ENCODE data around the gene BPGM. TPM values are rescaled to one million over a fixed set of nuclear protein-coding genes. Genes with fewer than 3 reads are reported as not detected.
A peak's percentile ranks its signal among the peaks of the same experiment; 100 is the strongest.

BPGM gene
- total and polyA plus RNA-seq, 3 experiments from 2014 or later: 25.4 to 27.1 (median 26.8) TPM

DNA sequence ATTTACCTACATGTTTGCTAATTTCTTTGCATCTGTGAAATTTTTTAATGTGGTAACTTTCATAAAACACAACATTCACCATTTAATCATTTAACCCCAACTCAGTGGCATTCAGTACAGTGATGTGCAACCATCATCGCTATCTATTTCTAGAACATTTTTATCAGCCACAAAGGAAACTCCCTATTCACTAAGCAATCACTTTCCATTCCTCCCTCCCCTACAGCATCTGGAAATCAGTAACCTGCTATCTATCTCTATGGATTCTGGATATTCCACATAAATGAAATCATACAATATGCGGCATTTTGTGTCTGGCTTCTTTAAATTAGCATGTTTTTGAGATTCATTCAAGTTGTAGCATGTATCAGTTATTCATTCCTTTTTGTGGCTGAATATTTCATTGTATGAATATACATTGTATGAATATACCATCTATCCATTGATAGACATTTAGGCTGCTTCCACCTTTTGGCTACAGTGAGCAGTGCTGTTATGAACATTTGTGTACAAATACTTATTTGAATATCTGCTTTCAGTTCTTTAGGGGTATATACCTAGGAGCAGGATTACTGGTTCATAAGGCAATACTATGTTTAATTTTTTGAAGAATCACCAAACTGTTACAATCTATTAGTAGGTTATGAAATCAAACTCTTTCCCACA is 19.4 kb upstream of the BPGM start:
- H3K27me3 Mint-ChIP-seq: peaks cover 16 to 69% of the 10 kb centered on the region in 2 donors
- no peak overlapping the region for H3K27ac ChIP-seq (ENCODE audit: low read depth, low read length)

DNA sequence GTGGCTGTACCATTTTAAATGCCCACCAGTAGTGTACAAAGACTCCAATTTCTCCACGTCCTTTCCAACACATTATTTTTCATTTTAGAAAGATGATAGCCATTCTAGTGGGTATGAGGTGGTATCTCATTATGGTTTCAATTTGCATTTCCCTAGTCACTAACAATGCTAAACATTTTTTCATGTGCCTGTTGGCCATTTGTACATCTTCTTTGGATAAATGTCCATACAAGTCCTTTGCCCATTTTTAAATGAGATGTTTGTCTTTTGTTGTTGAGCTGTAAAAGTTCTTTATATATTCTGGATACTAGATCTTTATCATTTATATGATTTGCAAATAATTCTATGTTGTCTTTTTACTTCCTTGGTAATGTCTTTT is 18.9 kb upstream of the BPGM start:
- Mint-ChIP-seq H3K4me1 (no peaks in the 10 kb centered on the region), H3K9me3 (no peaks in the 10 kb centered on the region), H3K27me3 (peaks cover 15 to 65% of the 10 kb centered on the region in 2 donors), H3K4me3 (no peak overlapping the region), H3K27ac (no peak overlapping the region), H3K36me3 (no peaks in the 10 kb centered on the region)
- no peak for DNase-seq
- Histone ChIP-seq H3K4me3 (ENCODE audit: low read length) (no peak overlapping the region), H3K4me1 (ENCODE audit: insufficient read depth, low read length) (no peaks in the 10 kb centered on the region), H3K27ac (ENCODE audit: low read depth, low read length) (no peak overlapping the region), H3K27me3 (ENCODE audit: insufficient read depth, low read length, poor library complexity, severe bottlenecking) (peaks cover 1% of the 10 kb centered on the region), H3K36me3 (ENCODE audit: insufficient read depth, low read length) (no peaks in the 10 kb centered on the region), H3K9me3 (ENCODE audit: low read length) (no peaks in the 10 kb centered on the region)
- CTCF ChIA-PET: interaction anchor here (0.6 kb wide), 1 partner anchor 861 kb away, joined by 3 read pairs; no protein-coding TSS in a partner anchor
- POLR2A ChIA-PET: no interaction called here

More for the DNA sequence above, 19.4 kb upstream of the BPGM start:
- peaks cover 5% of the 10 kb centered on the region for H3K27me3 ChIP-seq (ENCODE audit: insufficient read depth, low read length, poor library complexity, severe bottlenecking)
- no peaks in the 10 kb centered on the region for H3K36me3 Mint-ChIP-seq
- no peak overlapping the region for H3K4me3 ChIP-seq (ENCODE audit: low read length)
- CTCF ChIA-PET: interaction anchor here (0.6 to 1.0 kb wide), 2 partner anchors 74 to 862 kb away, joined by 3 read pairs; no protein-coding TSS in a partner anchor
- no peaks in the 10 kb centered on the region for H3K4me1 Mint-ChIP-seq
- POLR2A ChIA-PET: no interaction called here
- no peaks in the 10 kb centered on the region for H3K9me3 ChIP-seq (ENCODE audit: low read length)
- H3K4me3 Mint-ChIP-seq: no peak overlapping the region
- no peaks in the 10 kb centered on the region for H3K4me1 ChIP-seq (ENCODE audit: insufficient read depth, low read length)
- no peaks in the 10 kb centered on the region for H3K9me3 Mint-ChIP-seq
- H3K36me3 ChIP-seq (ENCODE audit: insufficient read depth, low read length): no peaks in the 10 kb centered on the region
- DNase-seq: no peak
- no peak overlapping the region for H3K27ac Mint-ChIP-seq

DNA sequence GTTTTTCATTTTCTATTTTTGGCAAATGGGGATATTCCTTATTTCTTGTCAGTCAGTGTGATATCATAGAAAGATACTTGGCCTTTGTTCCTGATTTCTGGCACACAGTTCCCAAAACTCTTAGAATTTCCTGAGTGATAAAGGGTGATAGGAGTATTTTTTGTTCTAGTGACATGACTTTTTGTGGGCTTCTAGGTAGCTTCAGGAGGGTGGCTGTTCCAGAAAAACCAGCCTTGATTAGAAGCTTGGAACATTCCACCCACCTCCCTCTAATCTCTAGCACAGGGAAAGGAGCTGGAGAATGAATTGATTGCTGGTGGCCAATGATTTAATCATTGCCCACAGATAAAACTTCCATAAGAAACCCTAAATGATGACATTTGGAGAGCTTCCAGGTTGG is 17.2 kb upstream of the BPGM start:
- ChIA-PET CTCF (interaction anchor here (8.2 kb wide), 1 partner anchor 72 kb away, joined by 81 read pairs; no protein-coding TSS in a partner anchor), POLR2A (no interaction called here)
- Histone ChIP-seq H3K9me3 (ENCODE audit: low read length) (no peaks in the 10 kb centered on the region), H3K4me1 (ENCODE audit: insufficient read depth, low read length) (no peaks in the 10 kb centered on the region), H3K27me3 (ENCODE audit: insufficient read depth, low read length, poor library complexity, severe bottlenecking) (no peaks in the 10 kb centered on the region), H3K4me3 (ENCODE audit: low read length) (no peak overlapping the region), H3K27ac (ENCODE audit: low read depth, low read length) (no peak overlapping the region), H3K36me3 (ENCODE audit: insufficient read depth, low read length) (no peaks in the 10 kb centered on the region)
- Mint-ChIP-seq H3K4me3 (no peak overlapping the region), H3K27ac (no peak overlapping the region), H3K9me3 (no peaks in the 10 kb centered on the region), H3K36me3 (no peaks in the 10 kb centered on the region), H3K4me1 (peaks cover 0 to 3% (median 0%) of the 10 kb centered on the region in 3 donors), H3K27me3 (peaks cover 15 to 55% of the 10 kb centered on the region in 2 donors)
- no peak for DNase-seq

DNA sequence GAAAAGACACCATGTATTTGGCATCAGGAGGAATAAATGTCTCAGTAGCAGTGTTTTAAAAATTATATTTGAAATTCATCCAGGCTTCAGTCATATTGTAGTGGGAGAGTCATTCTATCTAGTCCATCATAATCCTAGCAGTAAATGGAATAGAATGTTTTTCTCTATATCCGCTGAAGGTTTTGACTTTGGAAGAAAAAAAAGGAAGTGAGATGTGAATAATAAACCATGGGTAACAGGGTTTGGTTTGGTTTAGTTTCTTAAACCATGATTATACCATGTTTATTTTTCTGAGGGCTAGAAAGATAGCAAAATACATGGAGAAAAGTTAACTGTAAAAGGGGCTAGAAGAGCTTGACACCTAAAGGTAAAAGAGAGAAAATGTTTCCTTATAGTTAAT is 16.4 kb upstream of the BPGM start:
- ChIA-PET POLR2A (no interaction called here), CTCF (interaction anchor here (1.8 to 8.2 kb wide), 4 partner anchors 17 to 126 kb away, joined by 6 to 81 read pairs (median 54); partner anchors contain the start of gene BPGM)
- Histone ChIP-seq H3K4me1 (ENCODE audit: insufficient read depth, low read length) (no peaks in the 10 kb centered on the region), H3K27ac (ENCODE audit: low read depth, low read length) (no peak overlapping the region), H3K27me3 (ENCODE audit: insufficient read depth, low read length, poor library complexity, severe bottlenecking) (no peaks in the 10 kb centered on the region), H3K4me3 (ENCODE audit: low read length) (no peak overlapping the region), H3K9me3 (ENCODE audit: low read length) (no peaks in the 10 kb centered on the region), H3K36me3 (ENCODE audit: insufficient read depth, low read length) (no peaks in the 10 kb centered on the region)
- Mint-ChIP-seq H3K9me3 (no peaks in the 10 kb centered on the region), H3K4me1 (peaks cover 0 to 4% (median 0%) of the 10 kb centered on the region in 3 donors), H3K27me3 (peaks cover 13 to 49% of the 10 kb centered on the region in 2 donors), H3K4me3 (no peak overlapping the region), H3K36me3 (no peaks in the 10 kb centered on the region), H3K27ac (no peak overlapping the region)
- no peak for DNase-seq

DNA sequence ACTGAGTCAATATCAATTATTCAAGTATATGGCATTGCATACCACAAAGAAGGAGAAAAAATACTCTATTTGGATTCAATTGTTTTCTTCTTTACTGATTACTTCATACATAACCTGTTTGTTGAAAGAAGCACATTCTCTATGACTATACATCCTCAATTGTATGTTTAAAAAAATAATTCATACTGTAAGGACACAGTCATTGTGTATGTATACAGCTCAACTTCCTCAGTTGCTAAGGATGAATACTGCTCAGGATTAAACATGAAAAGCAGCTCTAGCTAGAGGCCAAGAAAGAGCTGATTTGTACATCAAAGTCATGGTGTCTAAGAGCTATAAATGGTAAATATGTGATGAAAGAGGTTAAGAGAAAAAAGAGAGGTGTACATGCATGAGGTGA is 15.8 kb upstream of the BPGM start:
- Mint-ChIP-seq H3K27me3 (peaks cover 13 to 44% of the 10 kb centered on the region in 2 donors), H3K36me3 (no peaks in the 10 kb centered on the region), H3K4me1 (peaks cover 3 to 10% (median 4%) of the 10 kb centered on the region in 3 donors), H3K4me3 (no peak overlapping the region), H3K27ac (no peak overlapping the region), H3K9me3 (no peaks in the 10 kb centered on the region)
- DNase-seq: no peak
- POLR2A ChIA-PET: no interaction called here
- Histone ChIP-seq H3K4me1 (ENCODE audit: insufficient read depth, low read length) (no peaks in the 10 kb centered on the region), H3K27ac (ENCODE audit: low read depth, low read length) (no peak overlapping the region), H3K36me3 (ENCODE audit: insufficient read depth, low read length) (no peaks in the 10 kb centered on the region), H3K9me3 (ENCODE audit: low read length) (no peaks in the 10 kb centered on the region), H3K4me3 (ENCODE audit: low read length) (no peak overlapping the region), H3K27me3 (ENCODE audit: insufficient read depth, low read length, poor library complexity, severe bottlenecking) (no peaks in the 10 kb centered on the region)
- CTCF ChIA-PET: interaction anchor here (1.8 to 8.2 kb wide), 4 partner anchors 16 to 125 kb away, joined by 6 to 81 read pairs (median 54); partner anchors contain the start of gene BPGM

DNA sequence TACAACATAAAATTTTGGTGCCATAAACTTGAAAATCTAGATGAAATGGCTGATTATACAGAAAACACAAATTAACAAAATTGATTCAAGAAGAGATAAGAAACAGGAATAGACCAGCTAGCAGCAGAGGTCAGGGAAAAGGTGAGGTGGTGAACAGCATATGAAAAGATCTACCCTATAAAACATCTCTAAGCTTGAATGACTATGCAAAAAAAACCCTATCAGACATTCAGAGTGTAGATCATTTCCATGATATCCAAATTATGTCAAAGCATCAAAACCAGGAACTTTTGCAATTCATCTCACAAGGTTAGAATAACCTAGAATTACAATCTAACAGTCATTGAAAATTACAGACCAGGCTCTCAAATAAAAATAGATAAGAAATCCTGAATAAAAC is 14.6 kb upstream of the BPGM start:
- H3K4me1 Mint-ChIP-seq: peaks cover 8 to 17% (median 14%) of the 10 kb centered on the region in 3 donors
- H3K36me3 ChIP-seq (ENCODE audit: insufficient read depth, low read length): no peaks in the 10 kb centered on the region
- CTCF ChIA-PET: interaction anchor here (1.1 to 8.2 kb wide), 6 partner anchors 15 to 311 kb away, joined by 3 to 81 read pairs (median 29); partner anchors contain the start of gene BPGM
- H3K36me3 Mint-ChIP-seq: no peaks in the 10 kb centered on the region
- H3K27me3 ChIP-seq (ENCODE audit: insufficient read depth, low read length, poor library complexity, severe bottlenecking): no peaks in the 10 kb centered on the region
- H3K27ac ChIP-seq (ENCODE audit: low read depth, low read length): no peak overlapping the region
- H3K27ac Mint-ChIP-seq: no peak overlapping the region
- H3K27me3 Mint-ChIP-seq: peaks cover 13 to 36% of the 10 kb centered on the region in 2 donors
- H3K4me3 Mint-ChIP-seq: no peak overlapping the region
- H3K9me3 Mint-ChIP-seq: no peaks in the 10 kb centered on the region
- H3K4me3 ChIP-seq (ENCODE audit: low read length): no peak overlapping the region
- DNase-seq: no peak
- peaks cover 3% of the 10 kb centered on the region for H3K4me1 ChIP-seq (ENCODE audit: insufficient read depth, low read length)
- POLR2A ChIA-PET: no interaction called here
- no peaks in the 10 kb centered on the region for H3K9me3 ChIP-seq (ENCODE audit: low read length)

DNA sequence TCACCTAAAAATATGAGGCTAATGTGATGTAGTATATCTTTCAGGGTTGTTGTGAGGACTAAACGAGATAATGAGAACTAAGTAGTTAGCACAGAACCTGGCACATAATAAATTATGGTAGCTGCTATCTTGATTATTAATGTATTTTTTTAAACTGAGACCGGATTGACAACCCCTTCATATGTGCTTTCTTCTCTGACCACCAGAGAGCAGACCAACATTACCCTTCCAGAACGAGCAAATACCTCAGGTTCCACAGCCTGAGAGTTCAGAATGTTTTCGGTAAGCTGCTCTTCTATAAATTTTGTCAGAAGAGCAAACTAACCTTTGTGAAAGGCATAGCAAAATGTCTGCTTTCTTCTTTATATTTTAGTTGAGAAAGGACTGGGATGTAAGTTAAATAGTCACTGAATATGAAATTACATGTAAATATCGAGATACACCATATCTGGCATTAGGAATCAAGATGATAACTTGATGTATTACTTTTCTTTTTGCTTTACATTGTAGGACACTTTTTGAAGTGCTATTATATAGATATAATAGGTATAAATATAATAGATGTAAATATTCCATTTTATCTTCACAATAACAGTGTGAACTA is 13.6 kb upstream of the BPGM start:
- H3K4me1 ChIP-seq (ENCODE audit: insufficient read depth, low read length): peaks cover 8% of the 10 kb centered on the region
- no peak overlapping the region for H3K27ac ChIP-seq (ENCODE audit: low read depth, low read length)
- ChIA-PET CTCF (interaction anchor here (0.7 to 8.2 kb wide), 23 partner anchors 8 to 538 kb away, joined by 3 to 81 read pairs (median 5); partner anchors contain the start of genes BPGM and TMEM140), POLR2A (interaction anchor here (0.7 kb wide), 1 partner anchor 13 kb away, joined by 4 read pairs; no protein-coding TSS in a partner anchor)
- peaks cover 11 to 21% (median 19%) of the 10 kb centered on the region in 3 donors for H3K4me1 Mint-ChIP-seq
- H3K4me3 Mint-ChIP-seq: no peak overlapping the region
- no peaks in the 10 kb centered on the region for H3K36me3 Mint-ChIP-seq
- no peak overlapping the region for H3K27ac Mint-ChIP-seq
- H3K36me3 ChIP-seq (ENCODE audit: insufficient read depth, low read length): no peaks in the 10 kb centered on the region
- no peaks in the 10 kb centered on the region for H3K9me3 ChIP-seq (ENCODE audit: low read length)
- no peak overlapping the region for H3K4me3 ChIP-seq (ENCODE audit: low read length)
- H3K9me3 Mint-ChIP-seq: no peaks in the 10 kb centered on the region
- no peaks in the 10 kb centered on the region for H3K27me3 ChIP-seq (ENCODE audit: insufficient read depth, low read length, poor library complexity, severe bottlenecking)
- peaks cover 13 to 32% of the 10 kb centered on the region in 2 donors for H3K27me3 Mint-ChIP-seq
- peak in 4 of 5 donors; percentile 8 to 63 (median 51) for DNase-seq

DNA sequence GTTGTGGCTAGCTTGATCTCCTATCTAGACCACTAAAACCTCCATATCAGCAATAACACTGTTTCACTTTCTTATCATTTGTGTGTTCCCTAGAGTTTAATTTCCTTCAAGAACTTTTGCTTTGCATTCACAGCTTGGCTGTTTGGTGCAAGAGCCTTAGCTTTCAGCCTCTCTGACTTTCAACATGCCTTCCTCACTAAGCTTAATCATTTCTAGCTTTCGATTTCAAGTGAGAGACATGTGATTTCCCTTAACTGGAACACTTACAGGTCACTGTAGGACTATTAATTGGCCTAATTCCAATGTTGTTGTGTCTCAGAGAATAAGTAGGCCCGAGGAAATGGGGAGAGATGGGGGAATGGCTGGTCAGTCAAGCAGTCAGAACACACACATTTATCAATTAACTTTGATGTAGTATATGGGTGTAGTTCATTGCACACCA is 10.6 kb upstream of the BPGM start:
- Mint-ChIP-seq H3K27me3 (peaks cover 6 to 13% of the 10 kb centered on the region in 2 donors), H3K9me3 (no peaks in the 10 kb centered on the region), H3K4me3 (peak overlapping the region in 3 of 7 donors; percentile 27 to 46 (median 45)), H3K36me3 (no peaks in the 10 kb centered on the region), H3K4me1 (peaks cover 14 to 33% (median 32%) of the 10 kb centered on the region in 3 donors), H3K27ac (peak overlapping the region in 5 of 8 donors; percentile 25 to 55 (median 40))
- no peak for DNase-seq
- Histone ChIP-seq H3K4me3 (ENCODE audit: low read length) (no peak overlapping the region), H3K27ac (ENCODE audit: low read depth, low read length) (no peak overlapping the region), H3K27me3 (ENCODE audit: insufficient read depth, low read length, poor library complexity, severe bottlenecking) (no peaks in the 10 kb centered on the region), H3K9me3 (ENCODE audit: low read length) (no peaks in the 10 kb centered on the region), H3K36me3 (ENCODE audit: insufficient read depth, low read length) (no peaks in the 10 kb centered on the region), H3K4me1 (ENCODE audit: insufficient read depth, low read length) (peaks cover 15% of the 10 kb centered on the region)
- ChIA-PET CTCF (interaction anchor here (0.9 to 8.2 kb wide), 5 partner anchors 11 to 535 kb away, joined by 3 to 81 read pairs (median 52); partner anchors contain the start of gene BPGM), POLR2A (interaction anchor here (1.5 kb wide), 1 partner anchor 10 kb away, joined by 7 read pairs; the partner anchor contains the start of gene BPGM)

Data from CD8-positive, alpha-beta memory T cell (primary cell).